GM18861 (cell line): ENCODE measurements around the gene TMEM123.

Experiments
- ATAC-seq: cut with Tn5 transposase; IDR thresholded peaks from one replicate; pipeline ENCODE4 v1.9.1; 2021; ENCODE audit not compliant: unreplicated experiment

Gene TMEM123

GRCh38 chr11:102472127-102472526, 19.6 kb upstream of the TMEM123 start:
- ATAC-seq: no peak

GRCh38 chr11:102471474-102471873, 18.9 kb upstream of the TMEM123 start:
- ATAC-seq: no peak

- ATAC-seq: no peak
Measured at GRCh38 chr11:102470251-102470650, 17.7 kb upstream of the TMEM123 start.

GRCh38 chr11:102469196-102469821, 16.7 kb upstream of the TMEM123 start:
- ATAC-seq: no peak

GRCh38 chr11:102468616-102469195, 16.1 kb upstream of the TMEM123 start:
- no peak for ATAC-seq

GRCh38 chr11:102467853-102468580, 15.5 kb upstream of the TMEM123 start:
- ATAC-seq: no peak

- ATAC-seq: no peak
Measured at GRCh38 chr11:102467080-102467708, 14.6 kb upstream of the TMEM123 start.

- no peak for ATAC-seq
Measured at GRCh38 chr11:102465696-102466095, 13.1 kb upstream of the TMEM123 start.

- no peak for ATAC-seq
Measured at GRCh38 chr11:102464859-102465500, 12.4 kb upstream of the TMEM123 start.

- ATAC-seq: no peak
Measured at GRCh38 chr11:102464037-102464436, 11.5 kb upstream of the TMEM123 start.

GRCh38 chr11:102462610-102463009, 10.0 kb upstream of the TMEM123 start:
- no peak for ATAC-seq

GRCh38 chr11:102459393-102459792, 6.8 kb upstream of the TMEM123 start:
- no peak for ATAC-seq

- ATAC-seq: no peak
Measured at GRCh38 chr11:102458548-102458947, 6.0 kb upstream of the TMEM123 start.

GRCh38 chr11:102457865-102458264, 5.3 kb upstream of the TMEM123 start:
- ATAC-seq: no peak

GRCh38 chr11:102457056-102457677, 4.6 kb upstream of the TMEM123 start:
- ATAC-seq: no peak

- no peak for ATAC-seq
Measured at GRCh38 chr11:102456381-102456780, 3.8 kb upstream of the TMEM123 start.

- ATAC-seq: no peak
Measured at GRCh38 chr11:102453921-102454320, 1.4 kb upstream of the TMEM123 start.

GRCh38 chr11:102453302-102453695, 734 bp upstream of the TMEM123 start:
- ATAC-seq: no peak

GRCh38 chr11:102451681-102452460, 694 bp downstream of the TMEM123 start:
- peak; percentile 66 for ATAC-seq

- ATAC-seq: no peak
Measured at GRCh38 chr11:102451041-102451680, 1.4 kb downstream of the TMEM123 start.
